Stimulated activated CD4-positive, alpha-beta T cell treated with anti-CD3 and anti-CD28 coated beads, Interleukin-2, amount 100 ng/mL, for 24 hours (primary cell): ENCODE results near the gene CLCF1.
A peak's percentile ranks its signal among the peaks of the same experiment; 100 is the strongest.

ENCODE experiments used
- DNase-seq, 2 donors: peaks; one replicate each; pipeline ENCODE4 v3.0.0-alpha.2; 2020

Gene CLCF1

DNA sequence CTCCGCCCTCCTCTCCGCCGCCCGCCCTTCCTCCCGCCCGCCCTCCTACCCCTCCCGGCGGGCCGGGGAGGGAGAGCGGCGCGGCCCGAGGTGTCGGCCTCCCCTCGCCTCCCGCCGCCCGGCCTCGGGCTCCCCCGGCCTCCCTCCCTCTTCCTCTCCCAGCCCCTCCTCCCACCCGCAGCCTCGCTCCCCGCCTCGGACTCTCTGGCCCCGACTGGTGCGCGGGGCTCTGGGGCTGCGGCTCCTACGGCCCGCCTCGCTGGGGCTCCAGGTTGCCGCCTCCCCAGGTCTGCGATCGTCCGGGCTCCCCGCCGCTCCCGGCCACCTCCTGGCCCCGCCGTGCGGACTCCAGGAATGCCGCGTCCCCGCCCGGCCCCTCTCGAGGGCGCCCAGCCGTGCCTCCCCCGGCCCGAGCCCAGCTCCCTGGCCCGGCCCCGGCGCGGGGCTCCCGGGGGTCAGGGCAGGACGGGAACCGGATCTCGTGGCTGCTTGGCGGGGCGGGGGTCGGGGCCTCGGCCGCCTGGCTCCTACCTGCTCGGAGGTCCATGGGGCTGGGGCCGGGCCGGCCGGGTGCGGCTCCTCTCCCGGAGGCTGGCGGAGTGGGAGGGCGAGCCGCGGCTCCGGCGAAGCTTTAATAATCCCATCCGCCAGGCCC, at the start of gene CLCF1:
Gene CLCF1, minus strand, starts transcription at position 606 of the 655 bp plus-strand sequence. Its CDS starts 59 bp downstream, at position 547.
- DNase-seq = peak in 1 of 2 donors; percentile 46

DNA sequence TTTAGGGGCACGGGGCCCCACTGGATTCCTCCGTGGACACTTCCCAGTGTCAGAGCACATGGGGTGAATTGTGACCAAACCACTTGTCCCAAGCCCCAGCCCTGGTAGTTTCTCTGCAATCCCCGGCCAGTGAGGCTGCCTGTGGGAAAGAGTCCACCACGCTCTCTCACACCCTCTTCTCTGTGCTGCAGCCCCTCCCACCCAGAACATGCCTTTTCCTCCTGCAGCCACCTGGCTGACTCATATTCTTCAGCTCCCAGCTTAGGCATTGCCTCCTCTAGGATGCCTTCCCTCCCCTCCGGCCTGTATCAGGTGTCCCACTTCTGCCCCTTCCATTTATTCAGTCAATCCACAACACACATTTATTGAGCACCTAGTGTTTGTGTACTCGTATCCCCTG, 49.5 kb upstream of the CLCF1 start:
- no peak for DNase-seq

DNA sequence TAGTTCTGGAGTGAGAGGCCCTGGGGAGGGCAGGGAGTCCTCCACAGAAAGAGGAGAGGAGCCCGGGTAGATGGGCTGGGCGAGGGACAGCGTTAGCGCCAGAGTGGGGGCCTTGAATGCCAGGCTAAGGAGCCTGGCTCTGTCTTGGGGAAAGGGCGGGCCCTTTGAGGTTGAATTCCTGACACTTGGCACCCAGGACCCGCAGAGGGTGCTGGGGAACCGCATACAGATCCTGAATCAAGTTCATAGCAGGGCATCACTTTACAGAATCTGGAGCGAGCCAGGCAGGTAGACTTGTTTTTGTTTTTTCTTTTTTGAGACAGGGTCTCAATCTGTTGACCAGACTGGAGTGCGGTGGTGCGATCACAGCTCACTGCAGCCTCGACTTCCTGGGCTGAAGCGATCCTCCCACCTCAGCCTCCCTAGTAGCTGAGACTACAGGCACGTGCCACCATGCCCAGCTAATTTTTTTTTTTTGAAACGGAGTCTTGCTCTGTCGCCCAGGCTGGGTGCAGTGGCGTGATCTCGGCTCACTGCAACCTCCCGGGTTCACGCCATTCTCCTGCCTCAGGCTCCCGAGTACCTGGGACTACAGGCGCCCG, 48.1 kb upstream of the CLCF1 start:
- no peak for DNase-seq

DNA sequence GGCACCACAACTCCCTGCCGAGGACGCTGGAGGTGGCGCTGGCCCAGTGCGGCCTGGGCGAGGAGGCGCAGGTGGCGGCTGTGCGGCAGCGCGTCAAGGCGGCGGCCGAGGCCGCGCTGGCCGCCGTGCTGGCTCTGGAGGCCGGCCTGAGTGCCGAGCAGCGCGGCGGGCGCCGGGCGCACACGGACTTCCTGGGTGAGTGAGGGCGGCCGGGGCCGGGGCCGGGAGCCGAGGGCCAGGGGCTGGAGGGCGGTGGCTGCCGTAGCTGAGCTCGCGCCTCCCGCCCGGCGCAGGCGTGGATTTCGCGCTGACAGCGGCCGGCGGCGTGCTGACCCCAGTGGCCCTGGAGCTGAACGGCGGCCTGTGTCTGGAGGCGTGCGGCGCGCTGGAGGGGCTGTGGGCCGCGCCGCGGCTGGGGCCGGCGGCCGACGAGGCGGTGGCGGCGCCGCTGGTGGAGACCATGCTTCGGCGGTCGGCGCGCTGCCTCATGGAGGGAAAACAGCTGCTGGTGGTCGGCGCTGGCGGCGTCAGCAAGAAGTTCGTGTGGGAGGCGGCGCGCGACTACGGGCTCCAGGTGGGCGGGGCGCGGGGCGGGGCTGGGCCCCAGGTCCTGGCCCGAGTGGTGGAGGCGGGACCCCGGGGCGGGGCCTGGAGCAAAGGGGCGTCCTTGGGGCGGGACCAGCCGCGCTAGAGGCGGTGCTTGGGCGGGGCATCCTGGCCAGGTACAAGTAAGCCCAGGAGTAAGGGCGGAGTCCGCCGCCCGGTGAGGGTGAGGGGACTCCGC, 47.4 kb upstream of the CLCF1 start:
- peak; percentile 99 to 100 for DNase-seq

DNA sequence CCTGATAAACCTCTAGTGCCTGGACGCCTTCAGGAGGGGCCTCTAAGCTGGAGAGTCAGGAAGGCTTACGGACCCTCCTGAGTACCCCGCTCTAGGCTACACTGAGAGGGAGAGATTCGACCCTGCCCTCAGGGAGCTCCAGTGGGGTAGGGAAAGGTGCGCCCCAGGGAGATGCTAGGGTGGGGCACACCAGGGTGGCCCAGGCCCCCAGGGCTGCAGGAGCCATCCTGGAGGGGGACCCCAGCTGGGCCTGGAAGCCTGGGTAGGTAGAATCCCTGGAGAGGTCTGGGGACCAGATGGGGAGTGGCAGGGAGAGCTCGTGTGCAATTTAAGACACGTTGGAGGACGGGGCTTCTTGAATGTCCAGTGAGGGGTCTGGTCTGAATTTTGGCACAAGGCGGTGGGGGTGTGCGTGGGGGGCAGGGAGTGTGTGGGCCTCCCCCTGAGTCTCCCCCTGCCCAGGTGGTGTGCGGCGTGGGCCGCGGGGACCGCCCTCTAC, 46.8 kb upstream of the CLCF1 start:
- peak in 1 of 2 donors; percentile 6 for DNase-seq

DNA sequence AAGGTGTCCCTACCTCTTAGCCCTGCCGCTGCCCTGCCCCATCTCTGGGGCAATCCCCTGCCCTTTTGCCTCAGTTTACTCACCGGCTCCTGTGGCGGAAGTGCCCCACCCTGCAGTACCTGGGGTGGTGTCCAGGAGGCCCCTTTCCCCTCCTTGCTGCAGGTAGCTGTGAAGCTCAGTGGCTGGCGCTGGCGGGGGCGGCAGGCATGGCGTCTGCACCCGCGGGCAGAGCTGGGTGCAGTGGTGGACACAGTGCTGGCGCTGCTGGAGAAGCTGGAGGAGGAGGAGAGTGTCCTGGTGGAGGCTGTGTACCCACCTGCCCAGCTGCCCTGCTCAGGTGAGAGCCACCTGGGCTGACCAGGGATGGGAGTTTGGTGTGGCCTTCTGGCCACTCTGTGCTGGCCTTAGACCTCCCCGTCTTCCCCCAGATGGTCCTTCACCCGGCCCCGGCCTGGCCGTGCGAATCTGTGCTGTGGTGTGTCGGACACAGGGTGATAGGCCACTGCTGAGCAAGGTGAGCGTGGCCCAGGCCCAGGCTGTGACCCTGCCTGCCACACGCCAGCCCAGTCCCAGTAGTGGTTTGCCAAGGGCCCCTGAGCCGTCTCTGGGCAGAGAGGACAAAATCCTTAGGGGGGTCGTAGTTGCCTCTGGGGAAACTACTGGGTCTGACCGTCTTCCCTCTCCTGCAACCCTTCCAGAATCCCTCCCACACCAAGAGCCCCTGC, 46.1 kb upstream of the CLCF1 start:
- DNase-seq = peak in 1 of 2 donors; percentile 13

DNA sequence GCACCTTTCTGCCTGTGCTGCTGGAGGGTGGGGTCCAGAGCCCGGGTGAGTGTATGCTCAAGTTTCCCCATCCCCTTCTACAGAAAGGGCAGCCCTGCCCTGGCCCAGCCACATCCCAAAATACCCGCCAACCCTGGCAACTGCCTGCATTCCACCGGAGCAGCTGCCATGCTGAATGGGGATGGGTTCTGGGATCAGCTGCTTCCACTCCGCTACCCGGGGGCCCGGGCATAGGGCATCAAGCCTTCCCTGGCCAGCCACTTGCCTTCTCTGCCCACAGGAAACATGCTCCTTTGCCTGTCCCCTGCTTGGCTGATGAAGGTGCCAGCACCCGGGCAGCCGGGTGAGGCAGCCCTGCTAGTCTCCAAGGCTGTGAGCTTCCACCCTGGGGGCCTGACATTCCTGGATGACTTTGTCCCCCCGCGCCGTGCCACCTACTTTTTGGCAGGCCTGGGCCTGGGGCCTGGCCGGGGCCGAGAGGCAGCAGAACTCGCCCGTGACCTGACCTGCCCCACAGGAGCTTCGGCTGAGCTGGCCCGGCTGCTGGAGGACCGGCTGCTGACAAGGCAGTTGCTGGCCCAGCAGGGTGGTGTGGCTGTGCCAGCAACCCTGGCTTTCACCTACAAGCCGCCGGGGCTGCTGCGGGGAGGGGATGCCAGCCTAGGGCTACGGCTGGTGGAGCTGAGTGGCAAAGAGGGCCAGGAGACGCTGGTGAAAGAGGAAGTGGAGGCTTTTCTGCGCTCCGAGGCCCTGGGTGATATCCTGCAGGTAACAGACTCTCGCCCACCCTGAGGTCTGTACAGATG, 45.3 kb upstream of the CLCF1 start:
- DNase-seq = peak in 1 of 2 donors; percentile 40

DNA sequence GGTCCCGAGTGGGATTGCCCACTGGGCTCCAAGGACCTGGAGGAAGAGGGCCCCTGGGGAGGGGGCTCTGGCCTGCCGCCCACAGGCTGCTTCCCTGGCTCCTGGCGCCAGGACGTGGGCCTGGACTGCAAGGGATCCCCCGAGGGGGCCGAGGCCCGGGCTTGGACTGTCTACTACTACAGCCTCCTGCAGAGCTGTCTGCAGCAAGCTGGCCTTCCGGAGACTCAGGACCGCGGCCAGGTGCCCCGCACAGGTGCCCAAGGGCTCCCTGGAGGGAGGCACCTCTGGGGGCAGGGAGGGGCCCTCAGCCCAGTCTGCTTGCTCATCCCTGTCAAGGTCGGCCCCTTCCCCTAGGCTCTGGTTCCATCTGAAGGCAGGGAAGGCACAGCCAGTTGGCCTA, 44.0 kb upstream of the CLCF1 start:
- no peak for DNase-seq

DNA sequence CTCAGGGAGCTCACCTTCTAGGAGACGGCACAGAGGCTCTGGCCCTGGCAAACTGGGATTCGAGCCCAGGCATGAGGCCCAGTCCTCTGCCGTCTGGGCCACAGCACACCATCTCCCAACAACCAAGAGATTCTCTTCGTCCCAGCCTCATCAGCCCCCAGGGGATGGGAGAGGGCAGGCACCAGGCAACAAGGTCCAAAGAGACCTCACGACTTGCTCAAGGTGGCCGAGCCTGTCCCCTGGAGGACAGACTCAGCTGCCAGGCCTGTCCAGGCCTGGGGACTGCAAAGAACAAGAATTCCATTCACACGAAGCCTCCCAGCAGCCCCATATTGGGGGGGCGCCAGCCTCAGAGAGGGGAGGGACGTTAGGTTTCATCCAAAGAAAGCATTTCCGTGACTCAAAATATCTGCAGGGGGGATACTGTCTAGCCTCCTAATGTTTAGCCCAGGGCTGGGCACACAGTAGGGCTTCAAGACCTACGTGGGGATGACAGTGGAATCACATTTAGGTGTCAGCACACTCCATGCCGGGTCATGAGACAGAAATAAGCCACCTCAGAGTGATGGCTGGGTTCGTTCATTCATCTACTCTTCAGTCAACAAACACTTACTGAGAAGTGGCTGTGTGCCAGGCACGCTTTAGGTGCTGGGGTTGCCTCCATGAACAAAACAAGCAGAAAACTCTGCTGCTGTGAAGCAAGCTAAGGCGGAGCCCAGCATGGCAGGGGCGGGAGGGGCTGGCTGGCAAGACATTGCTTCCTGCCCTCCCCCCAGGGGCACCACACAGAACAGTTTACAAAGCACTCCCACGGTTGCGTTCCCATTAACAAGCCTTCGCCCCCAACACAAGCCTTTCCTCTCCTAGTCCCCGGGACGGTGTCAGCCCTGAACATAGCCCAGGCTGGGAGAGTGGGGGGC, 43.3 kb upstream of the CLCF1 start:
- DNase-seq = peak; percentile 49 to 64

DNA sequence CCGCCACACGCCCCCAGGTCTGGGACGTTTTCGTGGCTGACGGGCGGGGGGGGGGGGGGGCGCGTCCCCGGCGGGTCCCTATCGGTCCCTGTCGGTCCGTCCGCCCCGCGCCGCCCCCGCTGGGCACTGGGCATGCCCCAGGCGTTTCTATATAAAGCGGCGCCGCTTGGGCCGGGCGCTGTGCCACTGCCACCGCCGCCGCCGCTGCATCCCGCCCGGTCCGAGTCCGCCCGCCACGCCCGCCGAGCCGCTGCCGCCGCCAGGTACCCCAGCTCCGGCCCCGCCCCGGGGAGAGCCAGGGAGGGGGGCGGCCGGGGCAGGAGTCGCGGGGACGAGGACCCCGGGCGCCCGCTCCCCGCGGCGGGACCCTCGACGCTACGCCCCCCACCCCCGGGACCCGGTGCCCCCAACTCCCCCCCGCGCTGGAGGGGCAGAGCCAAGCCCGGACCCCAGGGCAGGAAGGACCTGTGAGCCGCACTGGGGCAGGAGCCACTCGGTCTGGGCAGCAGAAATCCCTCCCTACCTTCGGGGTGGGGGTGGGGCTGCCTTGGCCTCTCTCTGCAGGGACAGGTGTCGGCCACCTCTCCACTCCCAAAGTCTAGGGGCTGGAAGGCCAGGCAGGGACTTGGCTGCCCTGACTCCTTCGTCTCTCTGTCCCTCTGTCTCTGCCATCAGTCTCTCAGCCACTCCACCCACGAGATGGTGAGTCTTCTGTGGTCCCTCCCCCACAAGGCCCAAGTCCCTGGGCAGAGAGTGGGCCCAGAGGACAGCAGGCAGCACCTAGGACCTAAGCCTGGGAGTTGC, 42.3 kb upstream of the CLCF1 start, which contains the start of gene CARNS1:
Gene CARNS1, plus strand, starts transcription at position 178 of the 804 bp plus-strand sequence. Its CDS starts 522 bp downstream, at position 700.
- DNase-seq = peak in 1 of 2 donors; percentile 38

DNA sequence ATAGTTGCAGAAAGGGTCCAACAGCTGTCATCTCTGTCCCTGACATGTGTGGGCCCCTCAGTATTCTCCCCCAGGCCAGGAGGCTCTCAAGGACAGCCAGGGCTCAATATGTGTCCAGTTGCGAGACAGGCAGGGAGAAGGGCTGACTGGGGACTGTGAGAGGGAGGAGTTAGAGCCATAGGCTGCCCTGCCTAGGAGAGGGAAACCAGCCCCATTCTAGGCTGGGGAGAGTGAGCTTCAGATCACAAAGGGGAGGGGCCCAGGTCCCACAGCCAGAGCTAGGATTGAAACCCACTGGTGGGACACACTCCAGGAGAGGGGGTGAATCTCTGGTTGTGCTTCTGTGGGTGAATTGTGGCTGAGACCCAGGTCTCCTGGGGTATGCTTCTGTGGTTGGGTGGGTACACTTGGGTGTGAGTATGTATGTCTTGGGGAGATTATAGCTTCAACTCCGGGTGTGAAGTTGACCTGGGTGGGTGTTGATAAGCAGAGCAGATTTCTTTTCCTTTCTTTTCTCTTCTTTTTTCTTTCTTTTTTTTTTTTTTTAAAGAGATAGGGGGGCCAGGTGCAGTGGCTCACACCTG, 40.0 kb upstream of the CLCF1 start:
- no peak for DNase-seq

DNA sequence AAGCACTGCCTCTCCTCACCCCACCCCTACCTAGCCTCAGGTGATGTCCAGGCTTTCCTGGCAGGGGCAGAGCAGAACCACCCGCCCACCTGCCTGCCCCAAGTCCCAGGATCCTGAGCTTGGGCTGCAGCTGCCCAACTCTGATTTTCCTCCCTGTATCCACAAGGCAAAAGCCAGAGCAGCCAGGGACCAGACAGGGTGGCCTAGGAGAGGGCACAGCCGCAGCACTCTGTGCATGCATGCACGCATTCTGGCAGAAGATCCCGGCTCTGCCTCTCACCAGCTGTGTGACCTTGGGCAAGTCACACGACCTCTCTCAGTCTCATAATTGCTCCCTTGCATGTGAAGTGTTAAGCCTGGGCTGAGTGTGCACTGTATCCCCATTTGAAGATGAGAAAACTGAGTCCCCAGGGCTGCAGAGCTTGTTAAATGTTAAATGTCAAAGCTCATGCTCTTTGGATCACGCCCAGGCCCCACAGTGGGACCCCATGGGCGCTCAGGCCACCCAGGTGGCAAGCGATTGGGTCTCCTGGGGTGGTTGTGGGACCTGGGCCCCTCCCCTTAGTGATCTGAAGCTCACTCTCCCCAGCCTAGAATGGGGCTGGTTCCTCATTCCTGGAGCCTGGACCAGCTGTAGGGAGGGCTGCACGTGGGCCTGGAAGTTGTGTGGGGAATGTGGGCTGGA, 39.2 kb upstream of the CLCF1 start:
- DNase-seq = no peak

DNA sequence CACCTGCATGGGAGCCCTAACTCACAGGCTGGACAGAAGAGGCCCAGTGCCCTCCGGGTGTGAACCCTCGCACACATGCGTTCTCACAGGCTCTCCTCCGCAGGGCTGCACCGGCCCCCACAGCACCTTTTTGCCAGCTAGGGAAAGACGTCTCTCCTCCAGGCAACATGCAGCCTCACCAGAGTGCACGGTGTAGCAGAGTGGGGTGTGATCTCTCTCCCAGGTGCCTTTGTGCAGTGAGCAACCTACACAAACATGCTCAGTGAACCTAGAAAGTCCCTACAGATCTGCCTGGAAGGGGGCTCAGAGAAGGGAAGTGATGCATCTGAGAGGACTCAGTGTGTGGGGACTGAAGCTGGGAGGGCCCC, 38.4 kb upstream of the CLCF1 start:
- DNase-seq = peak in 1 of 2 donors; percentile 22

DNA sequence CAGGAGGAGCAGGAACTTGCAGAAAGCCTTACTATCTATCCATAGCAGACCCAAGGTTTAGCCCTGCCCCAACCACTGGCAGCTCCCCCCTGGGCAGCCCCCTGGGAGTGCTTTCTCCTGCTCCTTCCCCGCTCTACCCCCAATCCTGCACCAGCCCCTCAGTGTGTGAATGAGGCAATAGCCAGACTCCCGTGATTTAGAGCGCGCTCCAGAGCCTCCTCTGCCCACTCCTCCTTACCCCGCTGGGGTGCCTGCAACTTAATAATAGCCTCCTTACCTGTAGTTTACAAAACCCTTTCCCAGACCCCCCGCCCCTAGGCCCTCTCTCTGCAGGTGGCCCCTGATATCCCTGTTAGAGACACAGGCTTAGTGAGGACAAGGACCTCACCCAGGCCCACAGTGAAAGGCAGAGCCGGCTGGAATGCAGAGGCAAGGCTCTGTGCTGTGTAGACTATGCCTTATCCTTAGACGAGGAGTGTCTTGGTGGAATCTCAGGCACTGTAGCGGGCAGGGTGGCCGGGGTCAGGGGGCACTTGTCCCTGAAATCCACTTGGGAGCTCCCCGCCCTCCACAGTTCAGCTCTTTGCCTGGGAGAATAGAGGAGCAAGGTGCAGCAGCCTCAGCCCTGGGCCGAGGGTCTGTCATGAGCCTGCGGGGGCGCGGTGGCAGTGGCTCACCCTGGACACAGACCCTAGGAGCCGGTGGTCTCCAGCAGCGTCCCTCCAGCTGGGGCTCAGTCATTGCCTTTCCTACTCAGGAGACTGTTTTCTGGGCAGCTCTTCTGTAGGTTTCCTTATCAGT, 37.8 kb upstream of the CLCF1 start:
- DNase-seq = no peak

DNA sequence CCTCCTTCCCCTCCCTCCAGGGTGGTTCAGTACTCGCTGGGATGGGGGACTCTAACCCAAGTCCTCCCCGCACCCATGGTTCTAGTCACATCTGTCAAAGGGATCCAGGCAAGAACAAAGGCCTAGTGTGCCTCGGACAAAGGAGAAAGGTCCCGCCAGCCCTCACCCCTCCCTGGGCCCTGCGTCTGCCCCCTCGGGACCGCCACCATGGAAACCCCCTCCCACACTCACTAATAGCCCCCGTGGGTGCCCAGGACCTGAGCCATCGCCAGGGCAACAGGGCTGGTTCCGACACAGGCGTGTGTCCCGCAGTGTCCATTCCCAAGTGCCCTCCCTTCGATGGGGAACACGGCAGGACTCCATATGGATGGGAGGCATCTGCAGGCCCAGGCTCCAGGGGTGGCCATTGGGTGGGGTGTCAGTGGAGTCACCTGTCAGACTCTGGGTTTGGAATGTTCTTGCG, 37.0 kb upstream of the CLCF1 start:
- no peak for DNase-seq

DNA sequence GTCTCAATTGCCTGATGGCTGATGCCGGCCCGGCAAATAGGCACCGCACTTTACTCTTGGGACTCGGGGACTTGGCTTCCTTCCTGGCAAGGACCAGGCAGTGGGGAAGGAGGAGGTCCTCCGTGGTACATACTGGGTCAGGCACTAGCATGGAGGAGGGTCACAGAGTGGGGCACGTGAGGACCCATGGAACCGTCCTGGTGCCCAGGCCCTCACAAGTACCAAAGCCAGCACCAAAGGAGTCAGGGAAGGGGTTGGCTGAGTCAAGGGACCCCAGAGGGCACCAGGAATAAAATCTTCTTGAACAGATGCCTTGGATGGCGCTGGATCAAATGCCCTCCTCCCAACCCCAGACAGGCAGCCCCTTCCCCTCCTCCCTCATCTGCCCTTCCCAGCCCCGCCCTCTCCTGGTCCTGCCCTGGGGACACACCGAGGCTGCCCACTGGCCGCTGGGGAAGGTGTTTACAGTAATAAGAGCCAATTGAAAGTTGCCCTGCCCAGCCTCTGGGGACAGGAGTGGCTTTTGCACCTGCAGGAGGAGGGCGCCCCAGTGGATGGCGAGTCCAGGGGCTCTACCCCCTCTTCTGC, 36.5 kb upstream of the CLCF1 start:
- peak in 1 of 2 donors; percentile 37 for DNase-seq

DNA sequence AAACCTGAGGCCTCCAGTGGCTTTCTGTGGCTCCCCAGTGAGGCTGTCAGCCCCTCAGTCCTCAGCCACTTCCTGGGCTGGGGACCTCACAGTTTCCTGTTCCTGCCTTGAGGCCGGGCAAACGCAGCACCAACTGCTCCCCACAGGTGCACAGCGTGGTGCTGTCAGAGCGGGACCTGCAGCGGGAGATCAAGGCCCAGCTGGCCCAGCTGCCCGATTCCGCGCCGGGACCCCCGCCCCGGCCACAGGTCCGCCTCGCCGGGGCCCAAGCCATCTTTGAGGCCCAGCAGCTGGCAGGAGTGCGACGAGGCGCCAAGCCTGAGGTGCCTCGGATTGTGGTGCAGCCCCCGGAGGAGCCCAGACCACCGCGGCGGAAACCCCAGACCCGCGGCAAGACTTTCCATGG, 35.9 kb upstream of the CLCF1 start:
- peak; percentile 63 to 74 for DNase-seq
